ENCODE data around the gene CDC42EP3.

GRCh38 chr2:37683921-37684780 lies 12.7 kb upstream of the CDC42EP3 start:
- no peak for TF ChIP-seq CTCF (IDR thresholded peaks at IDR 0.05)
- no peak for TF ChIP-seq POLR2A (IDR thresholded peaks at IDR 0.05)

All from adrenal gland (tissue), 5 donors.